COLO829 (cell line): ENCODE measurements around the gene UROD.
"Not testable (repeated sequence)": the region's sequence is repeated elsewhere in the genome, so short reads cannot be mapped to it uniquely, and the experiment has no call there.

ENCODE experiments used
- DNase-seq: peaks from one replicate; pipeline ENCODE4 v3.0.0; 2012; ENCODE audit warnings: low spot score

UROD gene

GRCh38 chr1:45040297-45040696 is 28.2 kb downstream of the UROD start:
- DNase-seq: no peak

- no peak for DNase-seq
These were observed 31.0 kb downstream of the UROD start for GRCh38 chr1:45043094-45043493.

- no peak for DNase-seq
These were observed 32.9 kb downstream of the UROD start for GRCh38 chr1:45044916-45045315.

- no peak for DNase-seq
These were observed 35.0 kb downstream of the UROD start for GRCh38 chr1:45047032-45047431.

GRCh38 chr1:45051005-45051772 is 39.1 kb downstream of the UROD start:
- DNase-seq: peak; percentile 14

GRCh38 chr1:45057542-45057941 is 45.5 kb downstream of the UROD start:
- no peak for DNase-seq

- DNase-seq: no peak
These were observed 47.8 kb downstream of the UROD start for GRCh38 chr1:45059829-45060228.

GRCh38 chr1:45062463-45062862 is 50.4 kb downstream of the UROD start:
- DNase-seq: not testable (repeated sequence)

- no peak for DNase-seq
These were observed 53.0 kb downstream of the UROD start for GRCh38 chr1:45065083-45065482.
